ENCODE measurements around the gene NUCKS1.

DNA sequence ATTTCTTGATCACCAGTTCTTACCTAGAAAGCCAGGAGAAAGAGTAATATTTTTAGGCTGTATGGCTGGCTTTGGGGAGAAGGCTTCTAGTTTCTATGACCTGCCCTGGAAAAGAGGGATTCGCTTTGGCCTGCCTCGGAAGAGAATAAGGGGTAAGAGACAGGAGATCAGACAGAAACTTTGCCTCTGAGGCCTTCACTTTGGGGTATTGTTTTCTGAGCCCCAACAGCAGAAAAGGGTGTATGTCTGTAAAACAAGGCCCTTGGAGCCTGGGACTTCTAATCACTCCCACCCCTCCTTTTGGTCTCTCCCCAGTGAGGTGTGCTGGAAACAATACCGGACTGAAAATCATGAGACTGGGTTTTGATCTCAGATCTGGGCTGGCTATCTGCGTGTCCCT lies 74.7 kb downstream of the NUCKS1 start:
- TF ChIP-seq, protein P1, sequence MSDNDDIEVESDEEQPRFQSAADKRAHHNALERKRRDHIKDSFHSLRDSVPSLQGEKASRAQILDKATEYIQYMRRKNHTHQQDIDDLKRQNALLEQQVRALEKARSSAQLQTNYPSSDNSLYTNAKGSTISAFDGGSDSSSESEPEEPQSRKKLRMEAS (IDR thresholded peaks at IDR 0.05; ENCODE audit: low read depth, low read length) = no peak
- TF ChIP-seq, protein P2, sequence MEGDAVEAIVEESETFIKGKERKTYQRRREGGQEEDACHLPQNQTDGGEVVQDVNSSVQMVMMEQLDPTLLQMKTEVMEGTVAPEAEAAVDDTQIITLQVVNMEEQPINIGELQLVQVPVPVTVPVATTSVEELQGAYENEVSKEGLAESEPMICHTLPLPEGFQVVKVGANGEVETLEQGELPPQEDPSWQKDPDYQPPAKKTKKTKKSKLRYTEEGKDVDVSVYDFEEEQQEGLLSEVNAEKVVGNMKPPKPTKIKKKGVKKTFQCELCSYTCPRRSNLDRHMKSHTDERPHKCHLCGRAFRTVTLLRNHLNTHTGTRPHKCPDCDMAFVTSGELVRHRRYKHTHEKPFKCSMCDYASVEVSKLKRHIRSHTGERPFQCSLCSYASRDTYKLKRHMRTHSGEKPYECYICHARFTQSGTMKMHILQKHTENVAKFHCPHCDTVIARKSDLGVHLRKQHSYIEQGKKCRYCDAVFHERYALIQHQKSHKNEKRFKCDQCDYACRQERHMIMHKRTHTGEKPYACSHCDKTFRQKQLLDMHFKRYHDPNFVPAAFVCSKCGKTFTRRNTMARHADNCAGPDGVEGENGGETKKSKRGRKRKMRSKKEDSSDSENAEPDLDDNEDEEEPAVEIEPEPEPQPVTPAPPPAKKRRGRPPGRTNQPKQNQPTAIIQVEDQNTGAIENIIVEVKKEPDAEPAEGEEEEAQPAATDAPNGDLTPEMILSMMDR (IDR thresholded peaks at IDR 0.05; ENCODE audit: low read depth, low read length) = no peak
- TF ChIP-seq POLR2A (IDR thresholded peaks at IDR 0.05; ENCODE audit: extremely low read depth, insufficient read length) = no peak
- no peak for TF ChIP-seq MYC (IDR thresholded peaks at IDR 0.05; ENCODE audit: low read depth, low read length)

All from NB4 (cell line).